ENCODE results near the gene TMUB2.
A peak's percentile ranks its signal among the peaks of the same experiment; 100 is the strongest.

Gene TMUB2

GRCh38 chr17:44198721-44199552 lies 12.2 kb downstream of the TMUB2 start:
- DNase-seq (ENCODE audit: insufficient read length, low spot score) (peak; percentile 87), FAIRE-seq (no peak)
- no peak for TF ChIP-seq CTCF (IDR thresholded peaks at IDR 0.05; ENCODE audit: insufficient read depth, missing control alignments)

GRCh38 chr17:44199553-44200477 lies 13.0 kb downstream of the TMUB2 start, which contains the start of gene ATXN7L3:
ATXN7L3 (minus strand) TSS chr17:44199884; CDS start chr17:44198070, 1,814 bp downstream.
- DNase-seq (ENCODE audit: insufficient read length, low spot score) = peak; percentile 99

GRCh38 chr17:44200478-44201155 lies 13.8 kb downstream of the TMUB2 start:
- TF ChIP-seq CTCF (IDR thresholded peaks at IDR 0.05; ENCODE audit: insufficient read depth, missing control alignments) = no peak
- DNase-seq (ENCODE audit: insufficient read length, low spot score) (no peak), FAIRE-seq (no peak)

More at GRCh38 chr17:44199553-44200477, 13.0 kb downstream of the TMUB2 start, which contains the start of gene ATXN7L3:
- no peak for FAIRE-seq
- TF ChIP-seq CTCF (IDR thresholded peaks at IDR 0.05; ENCODE audit: insufficient read depth, missing control alignments) = no peak

GRCh38 chr17:44202756-44203155 lies 16.0 kb downstream of the TMUB2 start:
- DNase-seq (ENCODE audit: insufficient read length, low spot score) = no peak

GRCh38 chr17:44203731-44204440 lies 17.1 kb downstream of the TMUB2 start:
- FAIRE-seq (no peak), DNase-seq (ENCODE audit: insufficient read length, low spot score) (peak; percentile 54)
- peak; percentile 81 for TF ChIP-seq CTCF (IDR thresholded peaks at IDR 0.05; ENCODE audit: insufficient read depth, missing control alignments)

More at GRCh38 chr17:44202756-44203155, 16.0 kb downstream of the TMUB2 start:
- TF ChIP-seq CTCF (IDR thresholded peaks at IDR 0.05; ENCODE audit: insufficient read depth, missing control alignments) = no peak
- no peak for FAIRE-seq

GRCh38 chr17:44204441-44204882 lies 17.7 kb downstream of the TMUB2 start:
- DNase-seq (ENCODE audit: insufficient read length, low spot score) (no peak), FAIRE-seq (no peak)
- no peak for TF ChIP-seq CTCF (IDR thresholded peaks at IDR 0.05; ENCODE audit: insufficient read depth, missing control alignments)

All from D721Med (cell line).